GM12878 (cell line): ENCODE measurements around the gene MAD1L1. TPM values are rescaled to one million over a fixed set of nuclear protein-coding genes. Genes with fewer than 3 reads are reported as not detected.

Source experiments
- ATAC-seq: fragments of 200-7000 bp; cut with Tn5 transposase; 3 replicates; pipeline ENCODE4 v1.9.1; 2020; ENCODE audit warnings: mild to moderate bottlenecking, moderate library complexity
- BruUV-seq: library from RNA; stranded (reverse); fragments of 400-500 nt; replicated peaks from 2 replicates; lab custom pipeline; 2021; lab: Mats Ljungman, UMichigan
- CTCF ChIA-PET: fragments of 300-600 bp; sonication (Branson Sonifier 250); formaldehyde crosslinking; extraction: SDS; loops from one replicate; lab custom pipeline; 2021; ENCODE audit warnings: inconsistent platforms; lab: Yijun Ruan, JAX
- POLR2A ChIA-PET: fragments of 350-600 bp; formaldehyde crosslinking; extraction: SDS; loops from one replicate; lab custom pipeline; 2021; ENCODE audit warnings: inconsistent platforms; lab: Charles Lee
- RAD21 ChIA-PET: fragments of 300-600 bp; sonication (Branson Sonifier 250); formaldehyde crosslinking; loops from one replicate; lab custom pipeline; 2023; ENCODE audit warnings: antibody characterized with exemption; ENCODE audit not compliant: unreplicated experiment; lab: Charles Lee
- SMC1A ChIA-PET: fragments of 300-600 bp; sonication (Branson Sonifier 250); formaldehyde crosslinking; loops from one replicate; lab custom pipeline; 2023; ENCODE audit not compliant: unreplicated experiment, uncharacterized antibody; lab: Charles Lee
- DNase-seq: peaks from one replicate; pipeline ENCODE4 v3.0.0-alpha.2; 2011; ENCODE audit warnings: low read depth, low spot score
- FAIRE-seq: peaks from 3 replicates; lab custom pipeline; 2011; peaks lifted over from hg19 to GRCh38; lab: Jason Lieb, UNC
- H2AFZ ChIP-seq: 2 replicates; pipeline ENCODE4 v1.6.0; 2011; ENCODE audit warnings: low read depth, low read length, control low read depth; ENCODE audit not compliant: control insufficient read depth
- H3K27ac ChIP-seq: 2 replicates; pipeline ENCODE4 v1.5.1; 2011; ENCODE audit warnings: control low read depth; ENCODE audit not compliant: control insufficient read depth, insufficient read depth
- H3K27me3 ChIP-seq, 2 experiments: replicated peaks in 1 of 2; 2 replicates each; pipeline versions ENCODE4 v1.6.0 to v1.6.1; 2011; ENCODE audit warnings: low read length in 1 of 2; ENCODE audit not compliant: control insufficient read depth in 2 of 2, insufficient read depth in 2 of 2
- H3K36me3 ChIP-seq, 2 experiments: 2 replicates each; pipeline ENCODE4 v1.5.1; 2011; ENCODE audit warnings: low read length in 1 of 2; ENCODE audit not compliant: control insufficient read depth in 2 of 2, insufficient read depth in 2 of 2
- H3K4me1 ChIP-seq: 2 replicates; pipeline ENCODE4 v1.6.1; 2011; ENCODE audit warnings: mild to moderate bottlenecking, low read length, moderate library complexity, mixed read lengths; ENCODE audit not compliant: control insufficient read depth, insufficient read depth
- H3K4me2 ChIP-seq: 2 replicates; pipeline ENCODE4 v1.6.0; 2011; ENCODE audit warnings: control low read depth; ENCODE audit not compliant: control insufficient read depth, insufficient read depth
- H3K4me3 ChIP-seq: fragments of 200-600 bp; sonication (generic); 2 replicates; pipeline ENCODE4 v1.5.1; 2016
- H3K79me2 ChIP-seq: 2 replicates; pipeline ENCODE4 v1.6.0; 2011; ENCODE audit warnings: low read length; ENCODE audit not compliant: control insufficient read depth, insufficient read depth
- H3K9ac ChIP-seq: 2 replicates; pipeline ENCODE4 v1.8.0; 2011; ENCODE audit warnings: low read length, control low read depth, mixed read lengths; ENCODE audit not compliant: control insufficient read depth, insufficient read depth
- H3K9me3 ChIP-seq: replicated peaks from 3 replicates; pipeline ENCODE4 v1.5.1; 2011; ENCODE audit warnings: mild to moderate bottlenecking, low read length; ENCODE audit not compliant: control insufficient read depth, insufficient read depth
- H4K20me1 ChIP-seq: 2 replicates; pipeline ENCODE4 v1.6.0; 2011; ENCODE audit not compliant: control insufficient read depth, insufficient read depth
- BCL3 ChIP-seq: IDR thresholded peaks from 2 replicates; pipeline ENCODE4 v1.6.1; 2011; ENCODE audit warnings: borderline replicate concordance, low read depth, mild to moderate bottlenecking, moderate library complexity, low read length; ENCODE audit not compliant: insufficient read depth, poor library complexity, severe bottlenecking
- CEBPB ChIP-seq, 2 experiments: fragments of 150-350 bp in 1 of 2; IDR thresholded peaks; 2 replicates each; pipeline ENCODE4 v1.6.1; 2012 to 2014; ENCODE audit warnings: low read depth in 2 of 2, low read length in 2 of 2, borderline replicate concordance in 1 of 2, inconsistent platforms in 1 of 2
- E2F4 ChIP-seq: IDR thresholded peaks from 2 replicates; pipeline ENCODE4 v1.6.1; 2012; ENCODE audit warnings: low read depth, low read length, improper control_type of control experiment
- HCFC1 ChIP-seq: fragments of 150-350 bp; IDR thresholded peaks from 2 replicates; pipeline ENCODE4 v1.6.1; 2014; ENCODE audit warnings: low read length
- MTA3 ChIP-seq: IDR thresholded peaks from 2 replicates; pipeline ENCODE4 v1.6.1; 2012; ENCODE audit warnings: low read length, inconsistent platforms, borderline replicate concordance
- NBN ChIP-seq: fragments of 450-650 bp; IDR thresholded peaks from 2 replicates; pipeline ENCODE4 v1.6.1; 2016
- NFIC ChIP-seq: IDR thresholded peaks from 2 replicates; pipeline ENCODE4 v1.6.1; 2012; ENCODE audit warnings: low read depth, mild to moderate bottlenecking, inconsistent platforms, low read length, moderate library complexity
- NFXL1 ChIP-seq: fragments of 450-650 bp; IDR thresholded peaks from 2 replicates; pipeline ENCODE4 v1.6.1; 2017; ENCODE audit warnings: antibody characterized with exemption, mild to moderate bottlenecking, borderline replicate concordance
- NR2F1 ChIP-seq: fragments of 450-650 bp; conservative IDR thresholded peaks from 2 replicates; pipeline ENCODE4 v1.6.1; 2017; ENCODE audit warnings: mild to moderate bottlenecking
- PAX8 ChIP-seq: fragments of 450-650 bp; IDR thresholded peaks from 2 replicates; pipeline ENCODE4 v1.6.1; 2017; ENCODE audit warnings: mild to moderate bottlenecking, moderate library complexity
- PKNOX1 ChIP-seq: fragments of 450-650 bp; IDR thresholded peaks from 2 replicates; pipeline ENCODE4 v1.6.1; 2016; ENCODE audit warnings: mild to moderate bottlenecking
- PML ChIP-seq: IDR thresholded peaks from 2 replicates; pipeline ENCODE4 v1.6.1; 2012; ENCODE audit warnings: low read length, inconsistent platforms
- POLR2AphosphoS2 ChIP-seq: IDR thresholded peaks from 2 replicates; pipeline ENCODE4 v1.6.1; 2011; ENCODE audit warnings: low read depth, mild to moderate bottlenecking, low read length, improper control_type of control experiment, moderate library complexity
- RAD21 ChIP-seq: IDR thresholded peaks from 2 replicates; pipeline ENCODE4 v1.6.1; 2011; ENCODE audit warnings: mild to moderate bottlenecking, low read depth, low read length, moderate library complexity; ENCODE audit not compliant: insufficient read depth
- SIN3A ChIP-seq: IDR thresholded peaks from 2 replicates; pipeline ENCODE4 v1.6.1; 2012; ENCODE audit warnings: low read depth, low read length, improper control_type of control experiment
- SMC3 ChIP-seq: IDR thresholded peaks from 2 replicates; pipeline ENCODE4 v1.6.1; 2011; ENCODE audit warnings: low read length, improper control_type of control experiment, borderline replicate concordance
- TARDBP ChIP-seq: IDR thresholded peaks from 2 replicates; pipeline ENCODE4 v1.6.1; 2016; ENCODE audit warnings: borderline replicate concordance
- TCF3 ChIP-seq: IDR thresholded peaks from 2 replicates; pipeline ENCODE4 v1.6.1; 2012; ENCODE audit warnings: low read depth, mild to moderate bottlenecking, low read length, borderline replicate concordance; ENCODE audit not compliant: insufficient read depth
- TCF7 ChIP-seq: IDR thresholded peaks from 2 replicates; pipeline ENCODE4 v1.6.1; 2014; ENCODE audit warnings: antibody characterized with exemption, borderline replicate concordance
- WGBS: methylation state at CpG from one replicate; pipeline ENCODE4 v1.1.6; 2016; ENCODE audit warnings: low lambda C conversion rate; ENCODE audit not compliant: insufficient replicate concordance, insufficient coverage; ENCODE audit errors: missing lambda C conversion rate; 5-methylcytosine and 5-hydroxymethylcytosine counted together
- in situ Hi-C: fragments of 300-500 bp; cut with MboI; formaldehyde crosslinking; loops from 9 replicates; pipeline ENCODE4 v1.14.3; 2018; ENCODE audit warnings: mixed read lengths
- intact Hi-C: fragments of 100-400 bp; cut with micrococcal nuclease; formaldehyde crosslinking; loops from one replicate; pipeline ENCODE4 v1.14.2; 2022; ENCODE audit not compliant: unreplicated experiment
- polyA plus RNA-seq, 11 experiments: library from polyadenylated mRNA; depleted of rRNA in 4 of 11; unstranded in 6 of 11; stranded (reverse) in 5 of 11; fragments of >200 nt; fragmentation: Nextera tagmentation in 4 of 11; fragmentation: Illumina TruSeq in 1 of 11; extraction: Ambion mirVana in 4 of 11; extraction: Trizol in 1 of 11; gene quantifications; 1 replicate in 1 of 11; 2 replicates in 10 of 11; pipeline versions ENCODE4 v1.2.1 to v1.2.3, GENCODE V29; 2011 to 2016; ENCODE audit warnings: inconsistent platforms in 2 of 11, missing spikeins in 2 of 11, low read depth in 1 of 11
- total RNA-seq, 4 experiments: library from RNA; depleted of rRNA in 3 of 4; stranded (reverse); fragments of >200 nt in 3 of 4; fragmentation: Illumina TruSeq in 1 of 4; extraction: Trizol in 1 of 4; gene quantifications; 2 replicates each; pipeline versions ENCODE4 v1.2.1 to v1.2.3, GENCODE V29; 2013 to 2021

The MAD1L1 gene
- total and polyA plus RNA-seq, 10 of the 15 experiments (the other 5 are each of a cell fraction or from before 2014, with no cell fraction given) = 2.2 to 76.8 (median 38.3) TPM

GRCh38 chr7:1910081-1910685 lies 322.6 kb downstream of the MAD1L1 start (continued):
- TF ChIP-seq NBN (no peak), NFXL1 (no peak)
- TF ChIP-seq, all 136 proteins: peak for 0

- Histone ChIP-seq H2AFZ (no peak overlapping the region), H3K79me2 (no peaks in the 10 kb centered on the region), H3K27ac (no peak overlapping the region), H4K20me1 (no peaks in the 10 kb centered on the region), H3K4me1 (no peaks in the 10 kb centered on the region), H3K4me3 (no peak overlapping the region), H3K9me3 (no peaks in the 10 kb centered on the region), H3K4me2 (no peak overlapping the region), H3K36me3 (peaks cover 0 to 3% of the 10 kb centered on the region in 2 experiments; a peak in 3 of 4 replicates), H3K9ac (no peak overlapping the region), H3K27me3 (no peaks in the 10 kb centered on the region)
- RAD21 ChIA-PET = no interaction called here
- POLR2A ChIA-PET = no interaction called here
- DNase-seq = no peak
- FAIRE-seq = no peak
- no TSS peak for BruUV-seq
- CTCF ChIA-PET = no interaction called here
- TF ChIP-seq TARDBP (no peak), BCL3 (no peak), PKNOX1 (no peak), NR2F1 (no peak), TCF3 (no peak), SIN3A (no peak), SMC3 (no peak), CEBPB (IDR thresholded peaks at IDR 0.05; ENCODE audit: borderline replicate concordance in 1 of 2, low read depth in 2 of 2, low read length in 2 of 2) (no peak), POLR2AphosphoS2 (no peak), TCF7 (no peak), MTA3 (no peak), PAX8 (no peak), PML (no peak), HCFC1 (no peak), RAD21 (no peak), NFIC (no peak), E2F4 (no peak)
- in situ Hi-C loops (no loop called here), intact Hi-C loops (no loop called here)
- 97% methylated on average over 15 of the region's 15 CpGs for WGBS
- no peak for ATAC-seq
- SMC1A ChIA-PET = no interaction called here
Observed at GRCh38 chr7:1909476-1909875, 323.3 kb downstream of the MAD1L1 start.
